Stimulated activated CD8-positive, alpha-beta memory T cell treated with anti-CD3 and anti-CD28 coated beads, Interleukin-12 subunit alpha, Interleukin-12 subunit beta, amount 100 ng/mL, for 4 hours (primary cell): ENCODE results near the gene FABP2.
A peak's percentile ranks its signal among the peaks of the same experiment; 100 is the strongest.
"Not testable (repeated sequence)": the region's sequence is repeated elsewhere in the genome, so short reads cannot be mapped to it uniquely, and the experiment has no call there.

Source experiments
- DNase-seq: peaks from one replicate; pipeline ENCODE4 v3.0.0-alpha.2; 2020; ENCODE audit warnings: low read depth

Gene FABP2

GRCh38 chr4:119310826-119311225 is 11.1 kb downstream of the FABP2 start:
- DNase-seq, result no peak

GRCh38 chr4:119307606-119308005 is 14.3 kb downstream of the FABP2 start:
- DNase-seq, result no peak

GRCh38 chr4:119304431-119304830 is 17.5 kb downstream of the FABP2 start:
- no peak for DNase-seq

- DNase-seq, result no peak
These were observed 18.2 kb downstream of the FABP2 start for GRCh38 chr4:119303587-119304305.

- DNase-seq, result no peak
These were observed 19.7 kb downstream of the FABP2 start for GRCh38 chr4:119302073-119302832.

GRCh38 chr4:119300101-119300978 is 21.6 kb downstream of the FABP2 start:
- peak; percentile 88 for DNase-seq

GRCh38 chr4:119299741-119300100 is 22.2 kb downstream of the FABP2 start:
- no peak for DNase-seq

GRCh38 chr4:119299260-119299671 is 22.7 kb downstream of the FABP2 start:
- DNase-seq, result no peak

- DNase-seq, result no peak
These were observed 24.1 kb downstream of the FABP2 start for GRCh38 chr4:119297795-119298194.

GRCh38 chr4:119296356-119296755 is 25.6 kb downstream of the FABP2 start:
- no peak for DNase-seq

- no peak for DNase-seq
These were observed 31.3 kb downstream of the FABP2 start for GRCh38 chr4:119290598-119290997.

- DNase-seq, result no peak
These were observed 32.6 kb downstream of the FABP2 start for GRCh38 chr4:119289313-119289712.

- DNase-seq, result no peak
These were observed 35.4 kb downstream of the FABP2 start for GRCh38 chr4:119286377-119287002.

GRCh38 chr4:119284876-119285780 is 36.8 kb downstream of the FABP2 start:
- no peak for DNase-seq

- DNase-seq, result no peak
These were observed 40.5 kb downstream of the FABP2 start for GRCh38 chr4:119281393-119281792.

- not testable (repeated sequence) for DNase-seq
These were observed 42.0 kb downstream of the FABP2 start for GRCh38 chr4:119279945-119280344.

- DNase-seq, result not testable (repeated sequence)
These were observed 42.4 kb downstream of the FABP2 start for GRCh38 chr4:119279541-119279940.

GRCh38 chr4:119271361-119272085 is 50.4 kb downstream of the FABP2 start:
- no peak for DNase-seq

- no peak for DNase-seq
These were observed 53.5 kb downstream of the FABP2 start for GRCh38 chr4:119268466-119268865.
